ENCODE results near the gene PRRG4.
"Not testable (repeated sequence)": the region's sequence is repeated elsewhere in the genome, so short reads cannot be mapped to it uniquely, and the experiment has no call there.

PRRG4 gene

DNA sequence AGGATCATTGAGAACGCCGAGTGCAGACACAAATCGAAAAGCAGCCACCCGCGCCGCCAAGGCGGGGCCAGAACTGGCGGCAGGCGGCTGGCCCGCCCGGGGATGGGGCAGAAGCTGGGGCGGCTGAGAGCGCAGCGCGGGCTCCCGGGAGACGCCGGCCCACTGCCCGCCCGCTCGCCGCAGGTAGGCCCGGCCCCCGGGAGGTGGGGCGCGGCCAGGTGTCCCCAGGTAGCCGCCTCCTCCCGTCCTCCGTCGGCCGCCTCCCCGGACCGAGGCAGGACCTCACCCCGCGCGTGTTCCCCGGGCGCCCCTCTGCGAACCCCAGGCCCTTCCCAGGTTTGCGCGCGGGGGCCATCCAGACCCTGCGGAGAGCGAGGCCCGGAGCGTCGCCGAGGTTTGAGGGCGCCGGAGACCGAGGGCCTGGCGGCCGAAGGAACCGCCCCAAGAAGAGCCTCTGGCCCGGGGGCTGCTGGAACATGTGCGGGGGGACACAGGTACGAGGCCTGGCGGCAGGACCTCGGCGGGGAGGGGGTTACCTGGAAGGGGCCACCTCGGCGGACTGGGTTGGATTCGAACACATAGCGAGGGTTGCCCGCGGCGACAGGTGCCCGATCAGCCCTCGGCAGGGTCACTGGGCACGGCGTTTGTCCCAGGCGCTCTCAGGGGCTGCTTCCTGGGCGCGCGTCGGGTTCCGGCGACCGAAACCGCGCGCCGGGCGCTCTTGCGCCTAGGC, at the start of gene PRRG4:
PRRG4 (plus strand) TSS at position 248 of the 733 bp plus-strand sequence. CDS start 603 bp downstream, outside the sequence.
- peak; percentile 79 for DNase-seq

GRCh38 chr11:32780839-32781238, 48.9 kb upstream of the PRRG4 start:
- not testable (repeated sequence) for DNase-seq

- no peak for DNase-seq
These were observed 48.0 kb upstream of the PRRG4 start for GRCh38 chr11:32781721-32782120.

- DNase-seq, result no peak
These were observed 44.5 kb upstream of the PRRG4 start for GRCh38 chr11:32785262-32785661.

DNA sequence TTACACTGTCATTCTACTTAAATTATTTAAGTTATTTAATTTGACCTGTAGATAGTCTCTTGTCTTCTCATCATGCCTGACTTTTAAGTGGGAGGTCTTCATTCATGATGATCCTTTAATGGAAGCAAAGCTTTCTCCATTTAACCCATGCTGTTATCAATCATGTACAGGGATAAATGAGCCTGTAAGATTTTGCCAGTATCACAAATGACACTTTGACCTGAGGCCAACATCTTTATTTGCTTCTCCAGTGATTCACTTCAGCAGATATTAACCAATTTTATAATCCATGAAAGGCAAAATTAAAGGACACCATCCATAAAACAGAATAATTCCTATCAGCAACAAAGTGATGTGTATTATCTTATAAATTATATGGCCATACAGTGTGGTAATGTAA, 42.9 kb upstream of the PRRG4 start:
- DNase-seq, result no peak

- DNase-seq, result no peak
These were observed 38.8 kb upstream of the PRRG4 start for GRCh38 chr11:32790916-32791315.

DNA sequence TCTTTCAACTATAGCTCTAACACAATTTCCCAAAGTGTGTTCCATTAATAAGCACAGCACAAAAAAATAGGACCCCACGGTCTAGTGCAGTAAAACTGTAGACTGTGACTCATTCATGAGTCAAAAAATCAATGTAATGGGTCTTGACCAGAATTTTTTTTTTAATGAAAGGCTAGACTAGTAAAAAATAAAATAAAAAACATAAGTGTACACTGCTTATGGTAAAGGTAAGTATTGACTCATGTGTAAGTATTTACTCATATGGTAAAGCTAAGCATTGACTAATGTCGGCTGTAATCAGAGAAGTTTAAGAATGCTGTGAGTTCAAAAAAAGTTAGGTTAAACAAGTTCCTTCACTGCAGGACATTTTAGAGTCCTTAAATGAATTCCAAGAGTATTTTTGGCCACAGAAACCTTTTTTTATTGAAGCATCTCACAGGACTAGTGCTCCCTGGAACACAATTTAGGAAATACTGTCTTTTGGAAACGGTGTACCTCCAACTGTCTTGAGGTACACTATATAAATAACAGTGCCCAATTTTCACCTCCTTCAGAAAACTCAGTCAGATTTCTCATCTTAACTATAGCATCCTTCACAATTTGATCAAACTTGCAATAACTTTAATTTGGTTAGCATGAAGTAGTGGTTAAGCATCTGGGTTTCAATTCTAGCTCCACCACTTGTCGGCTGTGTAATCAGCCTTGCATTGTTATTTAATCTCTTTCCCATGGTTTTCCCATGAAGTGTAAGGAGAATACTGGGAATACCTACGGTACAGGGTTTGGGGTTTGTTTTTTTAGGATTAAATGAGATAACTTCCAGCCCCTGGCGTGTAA, 37.4 kb upstream of the PRRG4 start:
- no peak for DNase-seq

- DNase-seq, result peak; percentile 70
These were observed 36.7 kb upstream of the PRRG4 start for GRCh38 chr11:32792948-32793475.

GRCh38 chr11:32794439-32794838, 35.3 kb upstream of the PRRG4 start, which contains the start of gene CCDC73:
Gene CCDC73 (minus strand): TSS chr11:32794662. CDS start chr11:32760243, 34,419 bp downstream.
- no peak for DNase-seq

- DNase-seq, result no peak
These were observed 33.3 kb upstream of the PRRG4 start for GRCh38 chr11:32796425-32796824.

DNA sequence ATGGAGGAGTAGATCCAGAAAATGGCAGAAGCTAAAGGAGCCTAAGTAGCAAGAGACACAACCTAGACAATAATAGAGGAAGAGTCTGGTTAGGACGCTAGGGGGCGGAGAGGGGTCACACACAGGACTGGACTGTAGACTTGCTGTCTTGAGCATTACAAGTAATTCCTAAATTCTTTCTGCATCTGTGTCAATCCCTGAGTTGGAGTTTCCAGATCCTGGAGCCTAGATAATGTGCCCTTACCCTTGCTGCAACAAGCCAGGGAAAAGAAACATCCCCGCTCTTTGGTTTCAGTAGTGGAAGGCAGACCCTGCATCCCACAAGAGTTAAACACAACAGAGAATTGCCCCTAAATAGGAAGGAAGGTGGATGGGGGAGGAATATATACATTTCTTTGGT, 20.4 kb upstream of the PRRG4 start:
- peak; percentile 80 for DNase-seq

- DNase-seq, result no peak
These were observed 12.4 kb upstream of the PRRG4 start for GRCh38 chr11:32817181-32817851.

- DNase-seq, result no peak
These were observed 11.9 kb upstream of the PRRG4 start for GRCh38 chr11:32817852-32818183.

DNA sequence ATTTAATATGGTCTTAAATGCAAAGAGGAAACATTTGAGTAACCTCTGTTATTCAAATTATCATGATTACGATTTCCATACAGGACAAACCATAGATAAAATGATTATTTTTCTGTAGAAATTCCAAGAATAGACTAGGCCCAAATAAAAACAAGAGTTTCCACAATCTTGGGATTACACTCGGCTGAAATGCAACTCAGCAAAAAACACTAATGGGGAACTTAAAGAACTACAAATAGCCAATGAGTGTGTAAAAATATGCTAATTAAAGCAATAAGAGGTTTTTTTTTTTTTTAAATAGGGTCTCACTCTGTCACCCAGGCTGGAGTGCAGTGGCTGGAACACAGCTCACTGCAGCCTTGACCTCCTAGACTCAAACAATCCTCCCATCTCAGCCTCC, 10.5 kb upstream of the PRRG4 start:
- no peak for DNase-seq

GRCh38 chr11:32820497-32820896, 9.2 kb upstream of the PRRG4 start:
- peak; percentile 41 for DNase-seq

GRCh38 chr11:32821517-32821916, 8.2 kb upstream of the PRRG4 start:
- DNase-seq, result peak; percentile 26

- no peak for DNase-seq
These were observed 7.7 kb upstream of the PRRG4 start for GRCh38 chr11:32821917-32822560.

- DNase-seq, result not testable (repeated sequence)
These were observed 6.1 kb upstream of the PRRG4 start for GRCh38 chr11:32823617-32824016.

- no peak for DNase-seq
These were observed 3.6 kb upstream of the PRRG4 start for GRCh38 chr11:32826113-32826512.

- no peak for DNase-seq
These were observed 2.5 kb upstream of the PRRG4 start for GRCh38 chr11:32827276-32827675.

- DNase-seq, result peak; percentile 55
These were observed 509 bp upstream of the PRRG4 start for GRCh38 chr11:32829157-32829679.

DNA sequence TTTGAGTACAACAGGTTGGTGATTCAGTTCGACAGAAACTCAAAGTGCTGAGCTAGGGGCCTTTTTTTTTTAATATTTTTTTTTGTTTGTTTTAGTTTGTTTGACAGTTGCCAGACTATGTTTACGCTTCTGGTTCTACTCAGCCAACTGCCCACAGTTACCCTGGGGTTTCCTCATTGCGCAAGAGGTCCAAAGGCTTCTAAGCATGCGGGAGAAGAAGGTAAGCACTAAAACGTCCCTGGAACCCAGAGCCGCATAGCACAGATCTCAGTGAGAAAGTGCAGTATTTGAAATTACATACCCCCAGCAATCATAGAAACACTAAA, 649 bp downstream of the PRRG4 start:
- peak; percentile 57 for DNase-seq

DNA sequence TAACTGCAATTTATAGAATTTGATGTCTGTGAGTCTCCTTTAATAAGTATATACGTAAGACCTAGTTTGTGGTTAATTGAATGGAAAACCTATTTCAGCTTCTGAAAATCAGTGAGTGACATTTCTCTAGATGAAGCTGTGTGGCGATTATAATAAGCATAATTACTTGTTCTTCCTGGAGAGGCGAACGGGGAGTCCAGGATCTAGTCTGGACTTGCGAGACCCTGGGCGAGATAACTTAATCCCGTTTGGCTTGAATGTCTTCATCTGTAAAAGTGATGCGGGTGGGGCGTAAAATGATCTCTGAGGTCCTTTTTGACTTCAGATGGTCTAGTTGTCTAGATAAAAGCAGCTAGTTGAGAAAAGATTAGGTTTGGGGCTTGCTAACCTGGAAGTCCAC, 1.1 kb downstream of the PRRG4 start:
- no peak for DNase-seq
